Ovary (tissue), 9 donors: Measurements from ENCODE around the gene SYNDIG1. TPM values are rescaled to one million over a fixed set of nuclear protein-coding genes. Genes with fewer than 3 reads are reported as not detected.

Experiments
- DNase-seq, 5 donors: peaks; one replicate each; pipeline ENCODE4 v3.0.0-alpha.2; 2019 to 2020
- H3K27ac ChIP-seq, 2 donors: fragments of 200-600 bp; one replicate each; pipeline versions ENCODE4 v1.5.1 to v1.8.0; 2019 to 2022
- H3K27me3 ChIP-seq: fragments of 200-600 bp; one replicate; pipeline ENCODE4 v1.8.0; 2022
- H3K36me3 ChIP-seq: fragments of 200-600 bp; sonication (generic); one replicate; pipeline ENCODE4 v1.5.1; 2019
- H3K4me1 ChIP-seq: one replicate; pipeline ENCODE4 v1.8.1; 2013; ENCODE audit warnings: mild to moderate bottlenecking, moderate library complexity; ENCODE audit not compliant: insufficient read depth
- H3K4me3 ChIP-seq: fragments of 200-600 bp; sonication (generic); one replicate; pipeline ENCODE4 v1.5.1; 2017
- H3K9me3 ChIP-seq, 2 donors: fragments of 200-600 bp in 1 of 2; sonication (generic) in 1 of 2; one replicate each; pipeline versions ENCODE4 v1.5.1 to v1.8.1; 2013 to 2019; ENCODE audit warnings: mild to moderate bottlenecking in 1 of 2, moderate library complexity in 1 of 2
- CTCF ChIP-seq, 3 donors: fragments of 450-650 bp in 2 of 3; fragments of 200-600 bp in 1 of 3; IDR thresholded peaks; one replicate each; pipeline versions ENCODE4 v1.5.1 to v1.8.0; 2016 to 2022; ENCODE audit warnings: antibody characterized with exemption in 3 of 3, mild to moderate bottlenecking in 1 of 3
- EP300 ChIP-seq: sonication (generic); formaldehyde crosslinking; IDR thresholded peaks from one replicate; pipeline ENCODE4 v1.6.1; 2017; ENCODE audit warnings: antibody characterized with exemption
- POLR2A ChIP-seq: fragments of 450-650 bp; IDR thresholded peaks from one replicate; pipeline ENCODE4 v1.6.1; 2017; ENCODE audit warnings: antibody characterized with exemption, mild to moderate bottlenecking, moderate library complexity
- WGBS, 3 donors: extraction: QIAGEN DNeasy Blood & Tissue Kit in 1 of 3; methylation state at CpG; one replicate each; pipeline versions ENCODE4 v1.1.5 to v1.1.7; 2013 to 2017; 5-methylcytosine and 5-hydroxymethylcytosine counted together
- intact Hi-C, 4 donors: fragments of 100-400 bp; cut with DNase I; formaldehyde crosslinking; loops; one replicate each; pipeline versions ENCODE4 v1.11.0 to v1.15.1; 2022 to 2023
- polyA plus RNA-seq, 2 donors: library from polyadenylated mRNA; stranded (reverse); fragments of 200-250 nt in 1 of 2; fragments of 350-450 nt in 1 of 2; fragmentation: Illumina TruSeq in 1 of 2; extraction: RNeasy Lipid Tissue Mini Kit (QIAGEN cat#74804) in 1 of 2; gene quantifications; one replicate each; pipeline ENCODE4 v1.2.3, GENCODE V29; 2013 to 2014
- total RNA-seq, 7 donors: library from RNA; depleted of rRNA in 2 of 7; stranded (reverse); fragments of >200 nt in 2 of 7; fragmentation: NEBNext Ultra II Directional in 3 of 7; extraction: Animal tissue kit (Norgen Biotek cat#: 25700) in 3 of 7; gene quantifications; one replicate each; pipeline versions ENCODE4 v1.1.0 to v1.2.4, GENCODE V29; 2016 to 2023
- donor health status: DM: no; HTN: no; CAD: no; lungs with moderate emphysema.
- donor health status: DM: no; HTN: no; CAD: no.
- donor health status: Bipolar disorder and iron deficiency.
- donor health status: DM: yes; HTN: yes; CAD: no.
- donor health status: DM: no; HTN: no; CAD: no.
- donor health status: DM: yes; HTN: yes; CAD: no.

The SYNDIG1 gene
- total and polyA plus RNA-seq, 9 donors, result 0.10 to 6.8 (median 1.1) TPM; not detected in 1

GRCh38 chr20:24566656-24567055 lies 97.2 kb downstream of the SYNDIG1 start:
- TF ChIP-seq EP300 (no peak), CTCF (IDR thresholded peaks at IDR 0.05) (no peak), POLR2A (no peak)
- H3K9me3 ChIP-seq, result no peaks in the 10 kb centered on the region
- no peak for DNase-seq
- intact Hi-C loops, result no loop called here
- no peak overlapping the region for H3K4me3 ChIP-seq
- 88 to 93% (median 90%) methylated on average over 7 of the region's 7 CpGs for WGBS, 3 donors
- no peaks in the 10 kb centered on the region for H3K27me3 ChIP-seq
- H3K27ac ChIP-seq, result no peak overlapping the region
- no peaks in the 10 kb centered on the region for H3K4me1 ChIP-seq
- no peaks in the 10 kb centered on the region for H3K36me3 ChIP-seq

- Histone ChIP-seq H3K4me1 (no peaks in the 10 kb centered on the region), H3K4me3 (no peak overlapping the region), H3K27ac (no peak overlapping the region), H3K36me3 (no peaks in the 10 kb centered on the region), H3K27me3 (no peaks in the 10 kb centered on the region), H3K9me3 (no peaks in the 10 kb centered on the region)
- WGBS, 3 donors, result 84 to 94% (median 91%) methylated on average over 5 of the region's 5 CpGs
- intact Hi-C loops, result no loop called here
- TF ChIP-seq CTCF (IDR thresholded peaks at IDR 0.05) (no peak), EP300 (no peak), POLR2A (no peak)
- no peak for DNase-seq
Observed at GRCh38 chr20:24567508-24567907, 98.1 kb downstream of the SYNDIG1 start.

GRCh38 chr20:24568842-24569241 lies 99.4 kb downstream of the SYNDIG1 start:
- 73 to 88% (median 82%) methylated on average over 8 of the region's 8 CpGs for WGBS, 3 donors
- DNase-seq, result no peak
- Histone ChIP-seq H3K4me3 (no peak overlapping the region), H3K4me1 (no peaks in the 10 kb centered on the region), H3K27me3 (no peaks in the 10 kb centered on the region), H3K9me3 (no peaks in the 10 kb centered on the region), H3K27ac (no peak overlapping the region), H3K36me3 (no peaks in the 10 kb centered on the region)
- TF ChIP-seq EP300, result no peak
- no peak for TF ChIP-seq CTCF (IDR thresholded peaks at IDR 0.05)
- TF ChIP-seq POLR2A, result no peak
- intact Hi-C loops, result no loop called here

- TF ChIP-seq CTCF (IDR thresholded peaks at IDR 0.05), result no peak
- no peak for TF ChIP-seq POLR2A
- TF ChIP-seq EP300, result no peak
- Histone ChIP-seq H3K36me3 (no peaks in the 10 kb centered on the region), H3K9me3 (no peaks in the 10 kb centered on the region), H3K27ac (no peak overlapping the region), H3K4me1 (no peaks in the 10 kb centered on the region), H3K4me3 (no peak overlapping the region), H3K27me3 (no peaks in the 10 kb centered on the region)
- no peak for DNase-seq
- intact Hi-C loops, result no loop called here
- WGBS, 3 donors, result 83 to 88% (median 86%) methylated on average over 2 of the region's 2 CpGs
Observed at GRCh38 chr20:24571159-24571558, 101.7 kb downstream of the SYNDIG1 start.

GRCh38 chr20:24572140-24572539 lies 102.7 kb downstream of the SYNDIG1 start:
- no peak overlapping the region for H3K4me3 ChIP-seq
- no peaks in the 10 kb centered on the region for H3K9me3 ChIP-seq
- intact Hi-C loops, result no loop called here
- H3K4me1 ChIP-seq, result no peaks in the 10 kb centered on the region
- WGBS, 3 donors, result 79 to 97% (median 89%) methylated on average over 7 of the region's 7 CpGs
- no peaks in the 10 kb centered on the region for H3K27me3 ChIP-seq
- DNase-seq, result no peak
- TF ChIP-seq CTCF (IDR thresholded peaks at IDR 0.05) (no peak), POLR2A (no peak), EP300 (no peak)
- H3K36me3 ChIP-seq, result no peaks in the 10 kb centered on the region
- H3K27ac ChIP-seq, result no peak overlapping the region
